CD14-positive monocyte (primary cell): Measurements from ENCODE around the gene ARHGAP44. TPM values are rescaled to one million over a fixed set of nuclear protein-coding genes. Genes with fewer than 3 reads are reported as not detected.

ENCODE experiments used
- DNase-seq, 3 donors: peaks; one replicate each; pipeline ENCODE4 v3.0.0-alpha.2; 2011 to 2022
- H2AFZ ChIP-seq: 2 replicates; pipeline ENCODE4 v1.6.0; 2012; ENCODE audit warnings: mild to moderate bottlenecking, low read depth, low read length, inconsistent platforms; ENCODE audit not compliant: insufficient read depth, poor library complexity, severe bottlenecking
- H3K27ac ChIP-seq, 2 donors: 1 replicate in 1 of 2; 2 replicates in 1 of 2; pipeline ENCODE4 v1.5.1; 2012 to 2013; ENCODE audit warnings: low read length in 2 of 2, control low read depth in 1 of 2, inconsistent platforms in 1 of 2, low read depth in 1 of 2, mild to moderate bottlenecking in 1 of 2
- H3K27me3 ChIP-seq, 2 donors: one replicate each; pipeline versions ENCODE4 v1.6.0 to v1.6.1; 2011 to 2013; ENCODE audit warnings: low read length in 2 of 2; ENCODE audit not compliant: control insufficient read depth in 2 of 2, insufficient read depth in 2 of 2
- H3K36me3 ChIP-seq, 2 donors: replicated peaks in 1 of 2; 1 replicate in 1 of 2; 2 replicates in 1 of 2; pipeline versions ENCODE4 v1.5.1 to v1.6.1; 2012 to 2013; ENCODE audit warnings: low read length in 2 of 2, control low read depth in 1 of 2, inconsistent platforms in 1 of 2, mild to moderate bottlenecking in 1 of 2; ENCODE audit not compliant: insufficient read depth in 2 of 2, control insufficient read depth in 1 of 2
- H3K4me1 ChIP-seq, 2 donors: 1 replicate in 1 of 2; 2 replicates in 1 of 2; pipeline versions ENCODE4 v1.5.1 to v1.6.1; 2012 to 2013; ENCODE audit warnings: low read length in 2 of 2, control low read depth in 1 of 2, inconsistent platforms in 1 of 2, mild to moderate bottlenecking in 1 of 2, moderate library complexity in 1 of 2; ENCODE audit not compliant: insufficient read depth in 2 of 2, control insufficient read depth in 1 of 2
- H3K4me2 ChIP-seq: replicated peaks from 2 replicates; pipeline ENCODE3; 2012; ENCODE audit warnings: low read length, moderate library complexity, mild to moderate bottlenecking; ENCODE audit not compliant: poor library complexity, severe bottlenecking; ENCODE audit errors: extremely low read depth
- H3K4me3 ChIP-seq, 3 experiments: fragments of 200-600 bp in 1 of 3; sonication (generic) in 1 of 3; replicated peaks in 1 of 3; 1 replicate in 2 of 3; 2 replicates in 1 of 3; pipeline ENCODE4 v1.5.1; 2011 to 2013; ENCODE audit warnings: low read length in 3 of 3, mild to moderate bottlenecking in 3 of 3, control low read depth in 2 of 3, low read depth in 2 of 3, inconsistent platforms in 1 of 3, moderate library complexity in 1 of 3
- H3K79me2 ChIP-seq: 2 replicates; pipeline ENCODE4 v1.6.0; 2012; ENCODE audit warnings: mild to moderate bottlenecking, control low read depth, inconsistent platforms, low read length, moderate library complexity; ENCODE audit not compliant: insufficient read depth
- H3K9ac ChIP-seq: 2 replicates; pipeline ENCODE4 v1.6.0; 2017; ENCODE audit warnings: low read length, mild to moderate bottlenecking; ENCODE audit not compliant: insufficient read depth, poor library complexity, severe bottlenecking
- H3K9me3 ChIP-seq, 2 donors: replicated peaks in 1 of 2; 1 replicate in 1 of 2; 2 replicates in 1 of 2; pipeline versions ENCODE4 v1.5.1 to v1.6.1; 2012 to 2013; ENCODE audit warnings: low read length in 2 of 2, control low read depth in 1 of 2; ENCODE audit not compliant: control insufficient read depth in 1 of 2, insufficient read depth in 1 of 2
- H4K20me1 ChIP-seq: 2 replicates; pipeline ENCODE4 v1.6.0; 2012; ENCODE audit warnings: mild to moderate bottlenecking, low read length, control low read depth, moderate library complexity; ENCODE audit not compliant: insufficient read depth
- H3K27ac Mint-ChIP-seq, 7 donors: one replicate each; pipeline ENCODE4 v1.8.0; 2020; ENCODE audit warnings: mild to moderate bottlenecking in 7 of 7, mixed read lengths in 7 of 7, moderate library complexity in 6 of 7, inconsistent platforms in 2 of 7
- H3K27me3 Mint-ChIP-seq, 3 donors: one replicate each; pipeline ENCODE4 v1.8.0; 2021 to 2022; ENCODE audit warnings: low read depth in 3 of 3, mild to moderate bottlenecking in 3 of 3, mixed read lengths in 3 of 3, moderate library complexity in 3 of 3, inconsistent platforms in 1 of 3
- H3K36me3 Mint-ChIP-seq, 2 donors: one replicate each; pipeline ENCODE4 v1.8.0; 2020; ENCODE audit warnings: mixed read lengths in 2 of 2, inconsistent platforms in 1 of 2, mild to moderate bottlenecking in 1 of 2
- H3K4me1 Mint-ChIP-seq: one replicate; pipeline ENCODE4 v1.8.0; 2020; ENCODE audit warnings: mild to moderate bottlenecking, mixed read lengths
- H3K4me3 Mint-ChIP-seq, 2 donors: one replicate each; pipeline ENCODE4 v1.8.0; 2020; ENCODE audit warnings: mild to moderate bottlenecking in 2 of 2, mixed read lengths in 2 of 2, moderate library complexity in 1 of 2
- H3K9me3 Mint-ChIP-seq, 7 donors: one replicate each; pipeline ENCODE4 v1.8.0; 2020 to 2022; ENCODE audit warnings: mixed read lengths in 7 of 7, mild to moderate bottlenecking in 6 of 7, moderate library complexity in 6 of 7, inconsistent platforms in 2 of 7
- CTCF ChIP-seq: fragments of 200-600 bp; IDR thresholded peaks from one replicate; pipeline ENCODE4 v1.8.0; 2022; ENCODE audit warnings: antibody characterized with exemption, mild to moderate bottlenecking
- WGBS: methylation state at CpG from one replicate; pipeline ENCODE4 v1.1.5; 2013; ENCODE audit warnings: missing lambda C conversion rate; ENCODE audit not compliant: insufficient coverage; 5-methylcytosine and 5-hydroxymethylcytosine counted together
- intact Hi-C, 2 donors: fragments of 100-400 bp; cut with micrococcal nuclease; formaldehyde crosslinking; loops; one replicate each; pipeline versions ENCODE4 v1.15.0 to v1.15.1; 2023
- polyA plus RNA-seq, 3 donors: library from polyadenylated mRNA; depleted of rRNA in 1 of 3; unstranded in 2 of 3; stranded (reverse) in 1 of 3; fragments of 300-500 nt in 2 of 3; fragments of >200 nt in 1 of 3; fragmentation: Illumina TruSeq in 2 of 3; gene quantifications; 1 replicate in 2 of 3; 2 replicates in 1 of 3; pipeline ENCODE4 v1.2.3, GENCODE V29; 2012 to 2021

Gene ARHGAP44
- polyA plus RNA-seq, 3 donors: not detected

GRCh38 chr17:12995896-12996295, 206.6 kb downstream of the ARHGAP44 start:
- no peak overlapping the region for H3K4me3 Mint-ChIP-seq
- Histone ChIP-seq H3K4me2 (no peak overlapping the region), H3K4me1 (no peaks in the 10 kb centered on the region), H3K27ac (no peak overlapping the region), H2AFZ (no peak overlapping the region), H3K9me3 (no peaks in the 10 kb centered on the region), H3K27me3 (no peaks in the 10 kb centered on the region), H3K4me3 (no peak overlapping the region), H4K20me1 (no peaks in the 10 kb centered on the region), H3K79me2 (no peaks in the 10 kb centered on the region), H3K36me3 (peaks cover 98 to 100% of the 10 kb centered on the region in 2 donors), H3K9ac (no peak overlapping the region)
- H3K36me3 Mint-ChIP-seq: peaks cover 97 to 100% of the 10 kb centered on the region in 2 donors
- no peak overlapping the region for H3K27ac Mint-ChIP-seq
- no peak for DNase-seq
- no peak for TF ChIP-seq CTCF
- over 99% methylated on average over 14 of the region's 19 CpGs for WGBS
- peaks cover 0 to 5% (median 0%) of the 10 kb centered on the region in 7 donors for H3K9me3 Mint-ChIP-seq
- H3K27me3 Mint-ChIP-seq: no peaks in the 10 kb centered on the region
- H3K4me1 Mint-ChIP-seq: no peaks in the 10 kb centered on the region
- intact Hi-C loops: no loop called here

- no peaks in the 10 kb centered on the region for H3K4me1 ChIP-seq
- no peak overlapping the region for H3K9ac ChIP-seq
- no peaks in the 10 kb centered on the region for H3K9me3 ChIP-seq
- H3K4me2 ChIP-seq: no peak overlapping the region
- no peaks in the 10 kb centered on the region for H3K27me3 Mint-ChIP-seq
- no peaks in the 10 kb centered on the region for H3K79me2 ChIP-seq
- H3K9me3 Mint-ChIP-seq: peaks cover 0 to 5% (median 0%) of the 10 kb centered on the region in 7 donors
- H4K20me1 ChIP-seq: no peaks in the 10 kb centered on the region
- intact Hi-C loops: no loop called here
- H3K4me3 ChIP-seq: no peak overlapping the region
- H3K4me1 Mint-ChIP-seq: no peaks in the 10 kb centered on the region
- 98% methylated on average over 10 of the region's 10 CpGs for WGBS
- no peak overlapping the region for H3K4me3 Mint-ChIP-seq
- peaks cover 97 to 98% of the 10 kb centered on the region in 2 donors for H3K36me3 ChIP-seq
- no peak for DNase-seq
- H2AFZ ChIP-seq: no peak overlapping the region
- no peaks in the 10 kb centered on the region for H3K27me3 ChIP-seq
- H3K27ac Mint-ChIP-seq: no peak overlapping the region
- no peak overlapping the region for H3K27ac ChIP-seq
- H3K36me3 Mint-ChIP-seq: peaks cover 96 to 99% of the 10 kb centered on the region in 2 donors
- TF ChIP-seq CTCF: no peak
Measured at GRCh38 chr17:12996357-12996756, 207.1 kb downstream of the ARHGAP44 start.
